NB4 (cell line): ENCODE measurements around the gene LIF.
A peak's percentile ranks its signal among the peaks of the same experiment; 100 is the strongest.

Experiments
- DNase-seq: peaks from one replicate; pipeline ENCODE4 v3.0.0; 2010; ENCODE audit warnings: low read depth
- H3K4me3 ChIP-seq: one replicate; pipeline ENCODE4 v1.5.1; 2011; ENCODE audit warnings: mild to moderate bottlenecking, low read depth, low read length, moderate library complexity
- MYC ChIP-seq: IDR thresholded peaks from 2 replicates; pipeline ENCODE4 v1.6.1; 2011; ENCODE audit warnings: low read depth, low read length
- POLR2A ChIP-seq: IDR thresholded peaks from 2 replicates; pipeline ENCODE4 v1.6.1; 2011; ENCODE audit warnings: mild to moderate bottlenecking; ENCODE audit not compliant: insufficient read length; ENCODE audit errors: extremely low read depth
- TF ChIP-seq, protein P1 (sequence below): IDR thresholded peaks from one replicate; pipeline ENCODE4 v1.5.1; 2012; ENCODE audit warnings: low read depth, low read length
- TF ChIP-seq, protein P2 (sequence below): IDR thresholded peaks from 2 replicates; pipeline ENCODE4 v1.6.1; 2011; ENCODE audit warnings: low read depth, low read length

Gene LIF

DNA sequence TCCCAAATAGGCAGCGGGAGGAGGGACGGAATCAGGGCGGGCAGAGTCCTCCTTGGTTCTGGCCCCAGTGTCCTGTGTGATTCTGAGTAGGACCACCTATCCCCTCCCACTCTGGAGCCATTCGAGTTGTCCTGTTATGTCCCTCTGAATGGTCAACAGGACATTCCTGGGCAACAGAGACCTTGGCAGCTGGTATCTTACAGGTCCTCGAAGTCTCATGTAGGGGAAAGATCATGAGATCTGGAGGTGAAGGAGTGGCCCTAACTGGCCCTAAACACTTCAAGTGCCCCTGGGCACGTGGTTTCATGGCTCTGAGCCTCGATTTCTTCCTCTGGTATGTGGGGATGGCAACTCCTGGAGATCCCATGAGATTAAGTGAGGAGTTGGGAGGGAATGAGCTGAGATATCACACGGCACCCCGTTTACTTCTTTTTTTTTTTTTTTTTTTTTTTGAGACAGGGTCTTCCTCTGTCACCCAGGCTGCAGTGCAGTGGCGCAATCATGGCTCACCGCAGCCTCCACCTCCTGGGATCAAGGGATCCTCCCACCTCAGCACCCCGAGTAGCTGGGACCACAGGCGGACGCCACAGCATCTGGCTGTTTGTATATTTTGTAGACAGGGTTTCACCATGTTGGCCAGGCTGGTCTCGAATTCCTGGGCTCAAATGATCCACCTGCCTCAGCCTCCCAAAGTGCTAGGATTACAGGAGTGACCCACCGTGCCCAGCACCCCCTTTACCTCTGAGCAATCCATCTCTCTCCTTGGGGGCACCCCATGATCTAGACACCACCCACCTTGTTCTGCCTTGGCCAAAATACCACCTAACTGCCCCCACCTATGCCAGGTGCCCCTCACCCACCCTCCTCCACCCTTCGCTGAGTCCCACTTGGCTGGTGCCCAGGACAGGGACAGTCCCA lies 6.8 kb downstream of the LIF start:
- H3K4me3 ChIP-seq = no peak overlapping the region
- DNase-seq = peak; percentile 84
- no peak for TF ChIP-seq POLR2A
- TF ChIP-seq MYC = no peak
- TF ChIP-seq, protein P1, sequence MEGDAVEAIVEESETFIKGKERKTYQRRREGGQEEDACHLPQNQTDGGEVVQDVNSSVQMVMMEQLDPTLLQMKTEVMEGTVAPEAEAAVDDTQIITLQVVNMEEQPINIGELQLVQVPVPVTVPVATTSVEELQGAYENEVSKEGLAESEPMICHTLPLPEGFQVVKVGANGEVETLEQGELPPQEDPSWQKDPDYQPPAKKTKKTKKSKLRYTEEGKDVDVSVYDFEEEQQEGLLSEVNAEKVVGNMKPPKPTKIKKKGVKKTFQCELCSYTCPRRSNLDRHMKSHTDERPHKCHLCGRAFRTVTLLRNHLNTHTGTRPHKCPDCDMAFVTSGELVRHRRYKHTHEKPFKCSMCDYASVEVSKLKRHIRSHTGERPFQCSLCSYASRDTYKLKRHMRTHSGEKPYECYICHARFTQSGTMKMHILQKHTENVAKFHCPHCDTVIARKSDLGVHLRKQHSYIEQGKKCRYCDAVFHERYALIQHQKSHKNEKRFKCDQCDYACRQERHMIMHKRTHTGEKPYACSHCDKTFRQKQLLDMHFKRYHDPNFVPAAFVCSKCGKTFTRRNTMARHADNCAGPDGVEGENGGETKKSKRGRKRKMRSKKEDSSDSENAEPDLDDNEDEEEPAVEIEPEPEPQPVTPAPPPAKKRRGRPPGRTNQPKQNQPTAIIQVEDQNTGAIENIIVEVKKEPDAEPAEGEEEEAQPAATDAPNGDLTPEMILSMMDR = no peak
- TF ChIP-seq, protein P2, sequence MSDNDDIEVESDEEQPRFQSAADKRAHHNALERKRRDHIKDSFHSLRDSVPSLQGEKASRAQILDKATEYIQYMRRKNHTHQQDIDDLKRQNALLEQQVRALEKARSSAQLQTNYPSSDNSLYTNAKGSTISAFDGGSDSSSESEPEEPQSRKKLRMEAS = no peak

- DNase-seq = no peak
- H3K4me3 ChIP-seq = no peak overlapping the region
- TF ChIP-seq MYC (no peak), POLR2A (no peak)
- TF ChIP-seq, protein P1 = no peak
- TF ChIP-seq, protein P2 = no peak
These were observed 7.7 kb downstream of the LIF start for GRCh38 chr22:30238661-30239487.

GRCh38 chr22:30238136-30238535 lies 8.4 kb downstream of the LIF start:
- DNase-seq = no peak
- H3K4me3 ChIP-seq = no peak overlapping the region
- TF ChIP-seq MYC (no peak), POLR2A (no peak)
- TF ChIP-seq, protein P1 = no peak
- TF ChIP-seq, protein P2 = no peak

DNA sequence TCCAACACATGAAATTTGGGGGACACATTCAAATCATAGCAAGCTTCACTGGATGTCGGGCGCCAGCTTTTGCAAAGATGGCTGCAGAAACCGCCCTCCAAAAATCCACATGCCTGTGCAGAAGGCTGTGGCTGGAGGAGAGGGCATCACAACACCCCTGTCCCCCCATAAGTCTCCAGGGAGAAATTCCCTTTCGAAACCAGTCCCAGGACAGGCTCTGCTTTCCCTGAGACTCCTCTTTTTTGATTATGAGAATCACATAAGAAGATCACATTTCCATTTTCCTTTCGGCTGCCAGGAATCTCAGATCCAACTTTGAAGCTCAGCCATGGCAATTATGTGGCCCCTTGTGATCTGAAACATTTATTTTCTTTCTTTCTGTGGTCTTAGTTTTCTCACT lies 9.7 kb downstream of the LIF start:
- no peak overlapping the region for H3K4me3 ChIP-seq
- no peak for TF ChIP-seq MYC
- TF ChIP-seq POLR2A = no peak
- TF ChIP-seq, protein P2 = no peak
- TF ChIP-seq, protein P1 = no peak
- DNase-seq = no peak

DNA sequence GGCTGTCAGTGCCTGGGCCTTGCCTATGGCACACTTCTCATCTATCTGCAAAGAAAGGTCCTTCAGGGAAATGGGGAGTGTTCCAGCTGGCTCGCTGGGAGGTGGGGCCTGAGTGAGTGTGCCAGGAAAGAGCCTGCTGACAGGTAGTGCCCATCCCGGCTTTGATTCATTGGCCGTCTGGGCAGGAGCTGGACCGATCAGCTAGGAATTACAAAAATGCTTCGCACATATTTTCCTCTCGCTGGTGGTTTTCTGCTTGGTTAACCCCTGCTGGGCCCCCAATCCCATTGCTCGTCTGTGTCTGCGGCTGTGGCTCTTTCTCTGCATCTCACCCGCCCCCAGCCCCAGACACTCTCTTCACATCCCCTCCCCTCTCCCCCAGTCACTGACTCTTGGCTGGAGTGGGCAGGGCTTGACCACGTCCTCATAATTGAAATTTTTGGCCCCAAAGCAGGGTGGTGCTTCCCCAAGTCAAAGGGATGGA lies 10.8 kb downstream of the LIF start:
- DNase-seq = no peak
- TF ChIP-seq POLR2A = no peak
- H3K4me3 ChIP-seq = no peak overlapping the region
